Germinal center (tissue), 1 donor: ENCODE measurements around the gene CCDC33.

ENCODE experiments used
- DNase-seq: peaks from one replicate; pipeline ENCODE4 v3.0.0; 2012; ENCODE audit warnings: mixed read lengths, low spot score

CCDC33 gene

DNA sequence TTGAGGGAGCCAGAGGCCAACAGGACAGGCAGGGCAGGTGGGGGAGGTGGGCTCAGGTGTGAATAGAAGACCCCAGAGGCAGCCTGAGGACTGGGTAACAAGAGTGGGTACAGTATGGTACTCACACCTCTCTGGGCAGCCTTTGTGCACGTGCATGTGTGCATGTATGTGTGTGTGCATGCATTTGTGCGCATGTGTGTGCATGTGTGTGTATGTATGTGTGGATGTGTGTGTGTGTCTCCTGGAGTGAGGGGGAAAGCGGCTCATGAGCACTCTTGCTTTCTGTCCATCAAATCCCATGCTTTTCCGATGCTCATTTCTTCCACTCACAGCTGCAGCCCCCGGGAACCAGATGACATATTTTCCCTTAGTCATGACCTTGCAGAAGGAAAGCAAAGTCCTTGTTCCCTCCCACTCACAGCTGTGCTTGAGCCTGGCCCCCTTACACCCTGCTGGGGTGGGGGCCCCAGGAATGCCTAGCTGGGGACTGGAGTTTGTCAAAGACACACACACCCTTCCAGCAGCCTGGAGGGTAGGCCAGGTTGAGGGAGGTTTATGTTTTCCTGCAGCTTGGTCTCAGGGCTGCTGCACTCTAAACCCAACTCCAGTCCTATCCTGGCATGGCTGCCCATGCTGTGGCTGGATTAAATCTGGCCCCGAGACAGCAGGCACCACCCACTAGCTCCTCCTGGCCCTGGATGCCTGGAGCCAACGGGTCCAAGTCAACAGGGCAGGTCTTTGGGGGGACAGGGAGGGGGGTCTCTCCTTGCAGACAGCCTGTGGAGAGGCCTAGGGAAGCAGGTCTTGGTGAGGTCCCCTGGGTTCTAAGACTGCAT is 22.5 kb downstream of the CCDC33 start:
- DNase-seq = no peak

DNA sequence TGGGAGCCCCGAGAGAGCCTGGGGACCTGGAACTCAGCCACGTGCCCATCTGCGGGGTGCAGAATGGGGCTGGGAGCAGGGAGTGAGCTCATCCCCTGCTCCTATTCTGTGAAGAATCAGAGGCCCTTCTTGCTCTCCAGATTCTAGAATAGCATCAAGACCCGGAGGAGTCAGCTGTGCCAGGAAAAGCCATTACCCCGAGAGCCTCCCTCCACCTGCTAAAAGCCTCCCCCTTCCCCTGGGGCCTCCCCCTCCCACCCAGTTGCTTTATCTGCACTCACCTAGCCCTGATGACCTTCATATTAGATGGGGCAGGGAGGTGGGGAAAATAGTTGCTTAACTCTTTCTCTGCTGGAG is 23.1 kb downstream of the CCDC33 start:
- DNase-seq = no peak

DNA sequence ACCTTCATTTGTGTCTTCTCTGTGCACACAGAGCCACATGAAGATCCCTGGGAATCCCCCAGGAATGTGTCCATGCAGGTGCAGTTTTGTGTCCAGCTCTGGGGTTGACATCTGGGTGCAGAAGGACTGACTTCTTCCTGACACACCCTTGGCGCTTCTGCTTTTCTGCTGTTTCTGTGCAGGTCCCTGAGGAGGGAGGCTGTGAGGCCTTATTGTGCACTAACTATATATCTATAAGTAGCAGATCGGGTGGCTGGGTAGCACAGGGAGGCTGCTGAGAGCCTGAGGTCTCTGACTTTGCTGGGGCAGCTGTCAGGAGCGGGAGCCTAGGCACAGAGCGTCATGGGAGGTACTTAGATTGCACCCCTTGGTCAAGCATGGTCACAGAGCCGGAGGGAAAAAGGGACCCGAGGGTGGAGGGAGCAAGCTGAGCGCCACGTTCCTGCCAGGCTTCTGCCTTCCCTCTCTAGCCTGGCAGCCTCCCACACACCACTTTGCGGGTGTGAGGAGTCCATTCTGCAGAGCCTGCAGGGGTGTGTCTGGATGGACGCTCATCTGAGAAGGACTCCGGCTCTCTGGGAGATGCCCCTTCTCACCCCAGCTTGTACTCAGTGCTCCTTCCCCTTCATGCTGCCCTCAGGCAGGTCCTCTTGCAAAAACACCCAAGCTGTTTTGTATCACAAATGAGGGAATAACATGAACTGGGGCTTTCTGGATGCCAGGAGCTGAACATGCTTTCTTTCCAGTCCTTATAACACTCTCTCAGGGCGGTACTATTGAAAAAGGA is 23.9 kb downstream of the CCDC33 start:
- DNase-seq = no peak

DNA sequence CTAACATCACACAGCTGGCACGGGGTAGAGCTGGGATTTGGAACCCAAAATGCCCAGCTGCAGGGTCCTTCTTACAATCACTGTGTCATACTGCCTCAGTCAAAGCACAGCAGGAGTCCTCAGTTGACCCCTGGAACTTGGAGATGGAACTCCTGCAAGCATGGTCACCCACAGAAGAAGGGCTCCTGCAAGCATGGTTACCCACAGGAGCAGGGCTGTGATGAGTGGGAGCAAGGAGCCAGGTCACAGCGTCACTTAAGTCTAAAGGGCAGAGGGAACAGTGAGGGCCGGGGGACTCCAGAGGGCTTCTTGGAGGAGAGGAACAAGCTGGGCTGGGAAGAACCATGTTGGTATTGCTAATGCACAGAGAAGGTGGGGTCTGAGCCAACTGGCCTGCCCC is 24.9 kb downstream of the CCDC33 start:
- no peak for DNase-seq

DNA sequence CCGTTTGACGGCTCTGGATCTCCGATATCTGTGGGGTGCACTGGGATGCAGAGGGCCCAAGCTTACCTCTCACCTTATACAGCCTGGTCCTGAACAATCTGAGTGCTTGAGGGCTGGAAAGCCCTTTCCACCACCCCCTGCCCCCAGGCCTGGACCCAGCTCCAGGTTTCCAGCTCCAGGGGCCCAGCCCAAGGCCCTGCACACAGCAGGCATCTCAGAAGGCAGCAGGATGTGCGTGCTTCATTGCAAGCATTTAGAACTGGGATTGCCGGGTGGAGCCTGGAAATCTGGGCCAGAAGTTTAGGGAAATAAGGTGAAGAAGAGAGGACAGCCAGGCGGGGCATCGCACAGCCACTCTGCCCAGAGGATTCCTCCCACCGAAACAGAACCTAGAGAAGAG is 25.6 kb downstream of the CCDC33 start:
- no peak for DNase-seq

DNA sequence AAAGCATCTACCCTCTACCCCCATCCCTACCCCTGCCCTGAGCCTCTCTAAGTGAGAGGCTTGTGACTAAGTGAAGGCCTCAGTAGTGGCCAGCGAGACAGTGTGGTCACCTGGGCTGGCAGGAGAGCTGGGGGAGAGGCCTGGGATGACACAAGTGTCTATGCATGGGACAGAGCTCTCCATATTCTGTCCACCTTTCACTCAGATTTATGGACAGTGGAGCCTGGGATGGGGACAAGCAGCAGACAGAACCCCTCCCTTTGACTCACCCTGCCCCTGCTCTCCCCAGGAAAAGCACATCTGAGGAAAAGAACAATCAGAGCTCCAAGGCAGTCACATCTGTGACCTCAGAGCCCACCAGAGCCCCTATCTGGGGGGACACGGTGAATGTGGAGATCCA is 26.0 kb downstream of the CCDC33 start:
- no peak for DNase-seq

DNA sequence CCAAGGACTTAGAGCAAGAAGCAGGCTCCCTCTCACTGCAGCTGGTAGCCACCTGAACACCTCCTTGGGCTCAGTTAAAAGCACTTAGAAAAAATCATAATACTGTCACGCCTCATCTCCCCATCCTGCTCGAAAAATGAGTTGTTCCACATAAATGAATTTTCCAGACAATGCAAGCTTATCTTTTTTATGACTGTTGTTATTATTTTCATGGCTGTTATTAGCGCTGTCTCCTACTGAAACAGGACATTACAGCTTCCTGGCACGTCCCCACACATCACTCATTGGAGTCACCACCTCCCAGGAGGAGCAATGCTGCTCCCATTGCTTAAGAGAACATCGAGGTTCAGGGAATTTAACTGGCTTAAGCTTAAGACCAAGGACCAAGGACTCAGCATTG is 26.5 kb downstream of the CCDC33 start:
- DNase-seq = no peak

DNA sequence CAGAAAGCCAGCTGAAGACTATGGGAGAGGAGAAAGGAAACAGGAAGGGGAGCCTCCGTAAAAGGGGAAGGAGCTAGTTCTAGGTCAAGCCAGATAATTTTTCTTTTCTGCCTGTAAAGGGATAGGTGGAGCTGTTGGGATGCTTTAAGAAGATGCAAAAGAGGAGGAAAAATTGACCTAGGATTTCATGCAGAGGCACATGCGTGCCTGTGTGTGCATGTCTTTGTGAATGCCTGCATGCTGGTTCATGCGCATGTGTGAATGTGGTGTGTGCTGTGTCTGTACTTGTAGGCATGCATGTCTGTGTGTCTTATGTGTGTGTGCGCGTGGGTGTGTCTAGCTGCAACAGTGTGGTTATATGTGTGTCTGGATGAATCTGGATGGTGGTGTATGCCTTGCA is 27.3 kb downstream of the CCDC33 start:
- no peak for DNase-seq

DNA sequence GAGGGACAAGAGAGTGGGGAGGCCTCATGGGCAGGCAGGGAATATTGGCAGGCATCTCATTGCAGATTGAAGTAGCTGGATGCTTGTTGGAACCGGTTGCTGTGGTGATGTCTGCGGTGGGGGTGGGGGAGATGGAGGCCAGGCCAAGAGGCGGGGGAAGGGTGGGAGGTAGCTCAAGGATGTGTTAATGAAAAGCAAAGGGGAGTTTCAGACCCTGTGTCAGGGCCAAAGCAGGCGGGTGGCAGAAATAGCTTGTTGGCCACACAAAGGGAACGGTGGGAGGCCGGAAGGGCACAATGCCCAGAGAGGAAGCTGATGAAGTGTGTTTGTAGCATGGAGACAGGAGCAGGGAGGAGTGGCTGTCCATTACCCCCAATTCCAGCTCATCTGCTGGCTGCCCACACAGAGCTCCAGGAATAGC is 28.0 kb downstream of the CCDC33 start:
- no peak for DNase-seq

DNA sequence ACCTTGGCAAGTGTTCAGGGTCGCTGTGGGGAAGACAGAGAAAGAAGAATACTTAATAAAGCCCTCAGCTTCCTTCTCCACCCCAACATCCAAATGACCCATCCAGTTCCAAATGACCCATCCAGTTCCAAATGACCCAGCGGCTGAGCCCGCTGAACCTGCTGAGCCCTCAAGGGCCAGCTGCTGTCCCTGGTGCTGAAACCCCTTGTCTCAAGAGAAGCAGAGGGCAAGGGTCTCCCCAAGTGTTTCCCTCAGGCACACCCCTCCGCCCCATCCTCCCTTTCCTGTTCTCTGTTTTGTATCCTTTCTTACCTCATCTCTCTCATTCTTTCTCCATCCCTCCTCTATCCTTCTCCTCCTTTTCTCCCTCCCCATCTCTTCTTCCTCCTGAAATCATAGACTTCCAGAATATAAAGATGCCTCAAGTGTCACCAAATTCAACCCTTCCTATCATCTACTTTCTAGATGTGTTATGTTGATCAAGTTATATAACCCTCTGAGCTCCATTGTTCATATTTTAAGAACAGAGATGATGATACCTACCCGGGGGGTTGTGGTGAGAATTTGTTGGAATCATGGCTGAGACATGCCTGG is 29.0 kb downstream of the CCDC33 start:
- DNase-seq = no peak

DNA sequence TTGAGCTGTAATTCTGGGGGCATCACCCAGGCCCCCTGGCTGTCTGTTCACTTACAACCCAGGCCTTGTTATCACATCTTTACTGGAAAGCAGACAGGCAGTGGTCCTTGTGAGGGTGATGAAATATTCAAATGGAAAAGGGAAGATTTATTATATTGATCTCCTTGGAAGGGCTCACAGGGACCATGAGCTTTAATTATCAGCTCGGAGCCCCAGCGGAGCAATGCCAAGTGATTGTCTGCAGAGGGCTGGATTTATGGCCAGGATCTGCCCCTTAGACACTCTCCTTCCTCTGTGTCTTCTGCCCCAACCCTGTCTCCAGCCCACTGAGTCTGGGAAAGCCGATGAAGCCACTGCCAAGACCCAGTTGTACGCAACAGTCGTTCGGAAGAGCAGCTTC is 31.9 kb downstream of the CCDC33 start:
- DNase-seq = no peak

DNA sequence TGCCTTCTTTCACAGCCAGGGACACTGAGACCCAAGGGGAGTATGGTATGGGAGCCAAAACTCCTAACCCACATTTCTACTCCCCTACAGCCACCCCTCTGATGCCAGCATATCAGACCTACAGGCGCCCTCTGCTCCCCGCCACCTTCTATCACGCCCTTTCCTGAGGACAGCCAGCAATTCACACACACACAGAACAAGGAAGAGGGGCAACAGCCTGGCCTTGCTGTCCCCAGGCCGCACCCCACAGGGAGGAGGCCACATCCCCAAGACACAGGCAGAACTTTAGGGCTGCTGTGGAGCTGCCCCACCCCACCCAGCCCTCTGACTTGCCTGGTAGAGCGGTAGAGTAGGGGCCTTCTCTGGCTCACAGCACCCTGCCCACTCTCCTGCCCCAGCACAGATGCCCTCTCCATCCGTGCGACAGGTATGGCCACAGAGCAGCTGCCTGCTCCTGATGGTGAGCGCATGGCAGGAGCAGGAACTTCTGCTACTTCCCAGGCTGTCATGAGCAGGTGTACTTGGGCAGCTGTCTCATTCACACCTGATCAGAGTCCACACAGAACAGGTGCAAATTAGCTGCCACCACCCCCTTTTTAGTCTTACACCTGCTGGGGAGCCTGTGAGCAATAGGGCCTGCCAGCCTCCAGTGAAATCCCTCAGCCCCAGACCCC is 33.4 kb downstream of the CCDC33 start:
- DNase-seq = no peak

DNA sequence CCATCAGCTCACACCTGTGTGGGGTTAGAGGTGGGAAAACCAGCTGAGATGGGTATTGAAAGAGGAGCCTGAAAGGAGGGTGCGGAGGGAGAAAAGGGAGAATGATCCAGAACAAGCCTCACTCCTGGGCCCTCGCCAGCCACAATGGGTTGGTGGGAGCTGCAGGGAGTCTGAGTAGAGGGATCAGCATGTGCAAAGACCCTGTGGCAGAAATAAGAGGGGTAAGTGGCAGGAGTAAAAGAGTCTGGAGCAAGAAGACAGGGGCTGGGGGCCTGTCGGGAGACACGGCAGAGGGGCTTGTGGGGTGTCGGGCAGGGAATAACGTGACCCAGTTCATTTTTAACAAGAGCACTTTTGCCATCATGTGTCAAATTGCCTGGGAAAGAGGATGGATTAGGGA is 34.0 kb downstream of the CCDC33 start:
- no peak for DNase-seq

DNA sequence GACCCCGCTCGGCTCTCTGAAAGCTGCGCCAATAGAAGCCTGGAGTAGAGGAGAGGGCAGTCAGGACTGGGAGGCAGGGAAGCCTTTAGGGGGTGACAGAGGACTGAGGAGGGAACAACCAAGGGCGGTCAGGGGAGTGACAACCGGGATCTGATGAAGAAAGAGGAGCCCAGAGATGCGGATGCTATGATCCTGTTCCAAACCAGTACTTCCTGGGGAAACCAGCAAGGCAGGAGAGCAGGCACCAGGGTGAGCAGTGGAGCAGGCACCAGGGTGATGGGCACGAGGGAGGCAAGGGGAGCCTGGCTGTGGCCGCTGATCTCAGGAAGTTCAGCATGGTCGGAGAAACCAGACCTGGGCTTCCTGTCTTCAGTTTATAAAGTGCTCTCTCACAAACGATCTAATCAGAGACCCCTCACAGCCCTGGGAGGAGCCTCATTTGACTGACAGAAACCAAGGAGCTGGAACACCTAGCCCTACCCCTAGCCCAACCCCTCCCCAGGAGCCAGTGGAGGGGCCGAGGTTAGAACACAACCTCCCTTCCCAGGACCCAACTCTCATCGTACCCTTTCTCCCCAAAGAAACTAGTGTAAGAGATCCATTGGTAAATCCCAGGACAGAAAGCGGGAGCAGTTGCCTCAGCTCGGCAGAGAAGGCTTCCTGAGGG is 34.9 kb downstream of the CCDC33 start:
- no peak for DNase-seq

DNA sequence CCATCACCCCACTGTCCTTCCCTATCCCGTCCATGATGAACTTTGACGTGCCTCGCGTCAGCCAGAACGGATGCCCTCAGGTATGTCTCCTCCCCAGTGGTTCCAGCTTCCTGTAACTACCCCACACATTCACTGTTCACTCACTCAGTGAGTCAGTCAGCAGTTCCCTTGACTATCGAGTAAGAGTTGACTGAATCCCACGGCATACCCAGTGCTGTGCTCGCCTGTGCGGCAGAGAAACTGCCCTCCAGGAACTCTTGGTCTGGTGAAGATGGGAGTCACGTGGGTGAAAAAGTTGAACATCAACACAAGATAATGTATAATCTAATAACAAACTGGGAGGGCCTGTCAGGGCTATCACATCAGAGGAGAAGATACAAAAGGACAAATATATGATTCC is 36.7 kb downstream of the CCDC33 start:
- DNase-seq = no peak

DNA sequence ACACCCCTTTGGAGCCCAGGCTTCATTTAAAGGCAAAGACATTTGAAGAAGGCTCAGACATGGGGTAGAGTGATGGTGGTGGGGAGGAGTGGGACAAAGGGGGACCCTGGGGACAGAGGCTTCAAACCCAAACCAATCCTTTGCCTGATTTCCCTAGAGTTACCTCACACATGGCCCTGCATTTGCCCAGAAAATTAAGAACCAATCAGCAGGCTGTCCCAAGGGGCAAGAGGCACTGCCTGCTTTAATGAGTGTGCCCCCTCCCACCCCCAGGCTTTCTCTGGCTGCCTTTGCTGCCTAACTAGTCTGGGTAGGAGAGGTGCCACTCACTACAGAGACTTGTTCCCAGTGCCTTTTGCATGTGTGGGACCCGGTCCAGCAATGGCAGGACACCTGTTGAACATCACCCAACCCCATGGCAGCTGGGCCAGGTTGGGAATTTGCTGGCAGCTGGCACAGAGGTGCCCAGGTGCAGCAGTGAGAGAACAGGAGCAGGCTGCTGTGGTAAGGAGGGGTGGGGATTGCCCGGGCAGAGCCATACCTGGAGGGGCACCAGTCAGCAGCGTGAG is 38.4 kb downstream of the CCDC33 start:
- no peak for DNase-seq

DNA sequence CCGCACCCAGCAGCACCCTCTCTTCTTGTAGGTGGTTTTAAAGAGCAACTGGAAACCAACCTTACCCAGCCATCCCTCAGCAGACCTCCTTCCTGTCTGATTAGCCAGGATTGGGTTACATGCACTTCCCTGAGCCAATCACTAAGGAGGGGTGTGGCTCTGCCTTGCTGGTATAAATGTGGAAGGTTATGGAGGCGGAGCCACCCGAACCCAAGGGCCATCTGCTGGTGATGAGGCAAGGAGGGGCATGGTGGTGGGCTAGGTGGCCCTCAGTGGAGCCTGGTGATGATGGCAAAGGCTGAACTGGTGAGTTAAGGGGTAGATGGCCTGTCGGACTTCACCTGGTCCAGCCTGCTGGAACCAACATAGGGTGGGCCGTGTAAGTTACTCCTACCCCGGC is 39.8 kb downstream of the CCDC33 start:
- no peak for DNase-seq

DNA sequence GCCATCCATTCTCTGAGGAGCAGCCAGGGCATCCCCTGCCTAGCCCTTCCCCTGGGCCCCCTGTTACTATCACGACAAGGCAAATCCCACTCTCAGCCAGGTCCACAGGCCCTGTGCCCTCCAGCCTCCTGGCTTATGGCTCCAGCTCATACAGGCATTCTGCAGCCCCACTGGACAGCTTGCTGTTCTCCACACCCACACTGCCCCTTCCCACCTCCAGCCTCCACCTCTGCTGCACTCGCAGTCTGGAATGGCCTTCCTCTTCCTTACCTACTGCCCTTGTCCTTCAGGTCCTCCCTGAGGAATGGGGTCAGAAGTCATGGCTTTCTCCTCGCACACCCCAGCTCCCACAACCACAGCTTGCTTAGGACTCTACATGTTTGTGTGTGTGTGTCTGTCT is 40.4 kb downstream of the CCDC33 start:
- no peak for DNase-seq

DNA sequence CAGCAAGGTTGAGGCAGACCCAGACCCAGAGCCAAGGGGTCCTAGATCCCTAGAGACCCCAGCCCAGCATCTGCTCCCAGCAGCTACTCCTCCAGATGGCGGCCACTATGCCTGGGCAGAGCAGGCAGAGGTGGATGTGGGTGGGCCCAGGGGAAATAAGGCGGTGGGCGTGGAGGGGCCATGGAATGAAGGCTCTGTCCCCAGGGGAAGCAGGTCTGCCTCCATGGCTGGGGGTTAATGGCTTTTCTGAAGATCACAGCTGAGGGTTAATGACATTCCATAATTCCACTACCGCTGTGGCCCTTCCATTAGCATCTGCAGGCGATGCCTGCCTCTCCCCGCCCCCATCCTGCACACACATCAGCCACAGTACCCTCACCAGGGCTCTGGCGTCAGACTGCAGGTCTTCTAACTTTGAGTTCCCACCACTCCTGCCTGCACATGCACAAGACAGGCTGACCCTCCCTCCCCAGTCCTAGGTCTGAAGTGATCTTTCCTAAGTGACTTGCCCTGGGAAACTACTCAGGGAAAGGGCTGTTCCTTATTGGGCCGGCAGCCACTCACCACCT is 41.2 kb downstream of the CCDC33 start:
- no peak for DNase-seq

DNA sequence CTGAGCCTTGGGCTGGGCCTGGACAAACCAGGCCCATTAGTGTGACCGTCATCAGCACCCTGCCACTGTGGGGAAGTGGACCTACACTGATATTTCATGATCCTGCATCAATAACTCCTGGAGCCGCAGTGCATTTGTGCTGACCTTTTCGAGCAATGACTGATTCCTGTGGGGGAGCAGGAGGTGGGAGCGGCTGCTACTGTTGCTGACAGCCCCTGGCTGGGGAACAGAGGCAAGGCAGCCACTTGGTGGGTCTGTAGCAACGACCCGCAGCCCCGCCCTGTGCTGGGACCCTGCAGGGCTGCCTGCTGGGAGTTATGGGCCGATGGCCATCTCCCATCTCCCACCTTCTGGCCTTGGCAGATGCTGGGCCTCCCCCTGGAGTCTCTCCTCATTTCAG is 42.1 kb downstream of the CCDC33 start:
- DNase-seq = no peak
